Measurements from ENCODE around the gene METTL26. TPM values are rescaled to one million over a fixed set of nuclear protein-coding genes. Genes with fewer than 3 reads are reported as not detected.

The METTL26 gene
- polyA plus RNA-seq, 1 experiment, result 105 TPM

- H3K36me3 ChIP-seq (ENCODE audit: control insufficient read depth, insufficient read depth, low read length), result peaks cover 38% of the 10 kb centered on the region
- no peak for TF ChIP-seq CTCF (IDR thresholded peaks at IDR 0.05; ENCODE audit: insufficient read depth, low read depth, low read length)
- DNase-seq (ENCODE audit: low read depth), result no peak
- no peak overlapping the region for H3K4me3 ChIP-seq (ENCODE audit: low read depth, low read length)
- H3K27me3 ChIP-seq (ENCODE audit: control insufficient read depth, insufficient read depth, low read length), result no peaks in the 10 kb centered on the region
- POLR2A ChIA-PET, result no interaction called here
- CTCF ChIA-PET, result no interaction called here
These were observed 38.2 kb upstream of the METTL26 start for GRCh38 chr16:674214-674881.

GRCh38 chr16:673399-673991, 37.4 kb upstream of the METTL26 start:
- DNase-seq (ENCODE audit: low read depth), result no peak
- Histone ChIP-seq H3K27me3 (ENCODE audit: control insufficient read depth, insufficient read depth, low read length) (no peaks in the 10 kb centered on the region), H3K4me3 (ENCODE audit: low read depth, low read length) (no peak overlapping the region), H3K36me3 (ENCODE audit: control insufficient read depth, insufficient read depth, low read length) (peaks cover 41% of the 10 kb centered on the region)
- POLR2A ChIA-PET, result no interaction called here
- CTCF ChIA-PET, result interaction anchor here (1.0 kb wide), 1 partner anchor 13 kb away, joined by 4 read pairs; no protein-coding TSS in a partner anchor
- TF ChIP-seq CTCF (IDR thresholded peaks at IDR 0.05; ENCODE audit: insufficient read depth, low read depth, low read length), result no peak

DNA sequence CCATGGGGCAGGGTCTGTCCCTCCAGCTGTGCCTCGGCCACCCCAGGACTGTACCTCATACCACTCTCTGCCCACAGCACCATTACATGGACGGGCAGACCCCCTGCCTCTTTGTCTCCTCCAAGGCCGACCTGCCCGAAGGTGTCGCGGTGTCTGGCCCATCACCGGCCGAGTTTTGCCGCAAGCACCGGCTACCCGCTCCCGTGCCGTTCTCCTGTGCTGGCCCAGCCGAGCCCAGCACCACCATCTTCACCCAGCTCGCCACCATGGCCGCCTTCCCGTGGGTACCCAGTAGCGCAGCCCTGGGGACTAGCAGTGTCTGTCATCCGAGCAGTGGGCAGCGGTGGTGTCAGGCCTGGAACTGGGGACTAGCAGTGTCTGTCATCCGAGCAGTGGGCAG, 36.7 kb upstream of the METTL26 start:
- H3K27me3 ChIP-seq (ENCODE audit: control insufficient read depth, insufficient read depth, low read length), result no peaks in the 10 kb centered on the region
- no peak for DNase-seq (ENCODE audit: low read depth)
- POLR2A ChIA-PET, result no interaction called here
- CTCF ChIA-PET, result interaction anchor here (1.0 kb wide), 1 partner anchor 12 kb away, joined by 4 read pairs; no protein-coding TSS in a partner anchor
- no peak for TF ChIP-seq CTCF (IDR thresholded peaks at IDR 0.05; ENCODE audit: insufficient read depth, low read depth, low read length)
- peaks cover 41% of the 10 kb centered on the region for H3K36me3 ChIP-seq (ENCODE audit: control insufficient read depth, insufficient read depth, low read length)
- H3K4me3 ChIP-seq (ENCODE audit: low read depth, low read length), result no peak overlapping the region

- no peak for TF ChIP-seq CTCF (IDR thresholded peaks at IDR 0.05; ENCODE audit: insufficient read depth, low read depth, low read length)
- ChIA-PET POLR2A (no interaction called here), CTCF (no interaction called here)
- DNase-seq (ENCODE audit: low read depth), result no peak
- Histone ChIP-seq H3K4me3 (ENCODE audit: low read depth, low read length) (no peak overlapping the region), H3K27me3 (ENCODE audit: control insufficient read depth, insufficient read depth, low read length) (no peaks in the 10 kb centered on the region), H3K36me3 (ENCODE audit: control insufficient read depth, insufficient read depth, low read length) (peaks cover 41% of the 10 kb centered on the region)
These were observed 36.3 kb upstream of the METTL26 start for GRCh38 chr16:672371-672770.

- TF ChIP-seq CTCF (IDR thresholded peaks at IDR 0.05; ENCODE audit: insufficient read depth, low read depth, low read length), result no peak
- CTCF ChIA-PET, result no interaction called here
- H3K36me3 ChIP-seq (ENCODE audit: control insufficient read depth, insufficient read depth, low read length), result peaks cover 41% of the 10 kb centered on the region
- no peak for DNase-seq (ENCODE audit: low read depth)
- H3K27me3 ChIP-seq (ENCODE audit: control insufficient read depth, insufficient read depth, low read length), result no peaks in the 10 kb centered on the region
- POLR2A ChIA-PET, result no interaction called here
- H3K4me3 ChIP-seq (ENCODE audit: low read depth, low read length), result no peak overlapping the region
These were observed 35.4 kb upstream of the METTL26 start for GRCh38 chr16:671353-672131.

All from BJ (cell line).